ENCODE results near the gene EEF1AKMT1. TPM values are rescaled to one million over a fixed set of nuclear protein-coding genes. Genes with fewer than 3 reads are reported as not detected.

Gene EEF1AKMT1
- total RNA-seq, 1 donor from 2014 or later = 6.9 TPM

DNA sequence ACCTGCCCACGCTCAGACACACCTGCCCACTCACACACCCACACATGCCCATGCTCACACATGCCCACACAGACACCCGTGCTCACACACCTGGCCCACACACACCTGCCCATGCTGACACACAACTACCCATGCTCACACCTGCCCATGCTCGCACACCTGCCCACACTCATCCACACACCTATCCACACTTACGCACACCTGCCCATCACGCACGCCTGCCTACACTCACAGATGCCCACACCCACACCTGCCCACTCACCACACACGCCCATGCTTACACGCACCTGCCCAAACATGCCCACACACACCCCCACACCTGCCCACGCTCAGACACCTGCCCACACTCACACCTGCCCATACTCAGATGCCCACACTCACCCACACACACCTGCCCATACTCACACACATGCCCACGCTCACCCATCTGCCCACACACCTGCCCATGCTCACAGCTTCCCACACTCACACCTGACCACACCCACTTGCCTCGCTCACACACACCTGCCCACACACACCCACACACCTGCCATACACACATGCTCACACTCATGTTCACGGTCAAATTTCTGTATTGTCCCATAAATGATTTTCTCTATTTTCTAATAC is 54.7 kb downstream of the EEF1AKMT1 start:
- H3K27me3 ChIP-seq = no peaks in the 10 kb centered on the region

DNA sequence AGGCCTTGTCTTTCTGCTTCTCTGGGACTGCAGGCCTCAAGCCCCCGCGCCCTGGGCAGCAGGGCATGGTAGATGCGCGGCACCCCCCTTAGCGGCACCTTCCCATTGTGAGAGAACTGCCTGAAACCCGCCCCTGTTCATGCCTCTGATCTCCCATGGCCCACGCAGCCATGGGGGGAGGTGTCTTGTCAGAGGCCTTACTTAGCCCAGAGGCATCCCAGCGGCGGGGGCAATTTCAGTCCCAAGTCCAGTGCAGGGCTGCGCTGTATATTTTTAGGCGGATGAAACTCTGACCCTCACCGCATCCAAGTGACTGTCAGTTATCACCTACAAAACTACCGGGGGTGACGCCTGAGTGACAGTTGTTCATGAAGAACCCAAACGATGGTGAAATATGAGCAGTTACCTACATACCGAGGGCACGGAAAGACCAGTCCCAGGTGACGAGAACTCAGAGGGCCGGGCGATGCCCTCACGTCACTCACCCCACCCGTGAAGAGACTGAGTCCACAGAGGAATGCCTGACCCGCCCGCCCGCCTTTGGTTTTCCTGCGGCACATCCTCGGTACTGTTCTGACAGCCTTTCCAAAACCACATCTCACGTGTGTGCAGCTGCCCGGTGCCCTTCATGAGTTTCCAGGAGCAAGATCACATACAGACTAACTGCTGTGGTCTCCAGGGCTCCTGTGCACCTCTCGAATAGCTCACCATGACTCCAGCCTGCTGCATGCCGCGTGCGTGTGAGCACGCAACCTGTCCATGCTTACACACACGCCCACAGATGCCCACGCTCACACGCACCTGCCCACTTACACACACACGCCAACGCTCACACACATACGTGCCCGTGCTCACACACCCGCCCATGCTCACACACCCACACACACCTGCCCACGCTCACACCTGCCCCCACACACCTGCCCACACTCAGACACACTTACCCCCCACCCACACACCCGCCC is 55.9 kb downstream of the EEF1AKMT1 start:
- TF ChIP-seq POLR2A (IDR thresholded peaks at IDR 0.05) (no peak), POLR2AphosphoS5 (IDR thresholded peaks at IDR 0.05; ENCODE audit: insufficient read depth in 1 of 2, low read depth in 1 of 2) (no peak)
- TF ChIP-seq, protein P1, sequence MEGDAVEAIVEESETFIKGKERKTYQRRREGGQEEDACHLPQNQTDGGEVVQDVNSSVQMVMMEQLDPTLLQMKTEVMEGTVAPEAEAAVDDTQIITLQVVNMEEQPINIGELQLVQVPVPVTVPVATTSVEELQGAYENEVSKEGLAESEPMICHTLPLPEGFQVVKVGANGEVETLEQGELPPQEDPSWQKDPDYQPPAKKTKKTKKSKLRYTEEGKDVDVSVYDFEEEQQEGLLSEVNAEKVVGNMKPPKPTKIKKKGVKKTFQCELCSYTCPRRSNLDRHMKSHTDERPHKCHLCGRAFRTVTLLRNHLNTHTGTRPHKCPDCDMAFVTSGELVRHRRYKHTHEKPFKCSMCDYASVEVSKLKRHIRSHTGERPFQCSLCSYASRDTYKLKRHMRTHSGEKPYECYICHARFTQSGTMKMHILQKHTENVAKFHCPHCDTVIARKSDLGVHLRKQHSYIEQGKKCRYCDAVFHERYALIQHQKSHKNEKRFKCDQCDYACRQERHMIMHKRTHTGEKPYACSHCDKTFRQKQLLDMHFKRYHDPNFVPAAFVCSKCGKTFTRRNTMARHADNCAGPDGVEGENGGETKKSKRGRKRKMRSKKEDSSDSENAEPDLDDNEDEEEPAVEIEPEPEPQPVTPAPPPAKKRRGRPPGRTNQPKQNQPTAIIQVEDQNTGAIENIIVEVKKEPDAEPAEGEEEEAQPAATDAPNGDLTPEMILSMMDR (IDR thresholded peaks at IDR 0.05) = no peak
- peaks cover 28% of the 10 kb centered on the region for H3K4me1 ChIP-seq
- H3K27me3 ChIP-seq = no peaks in the 10 kb centered on the region
- intact Hi-C loops (cut with DNase I) = loop anchor here (10.0 kb wide), 1 partner anchor 207 kb away; no protein-coding TSS in a partner anchor
- no peak overlapping the region for H3K4me3 ChIP-seq
- H3K9me3 ChIP-seq = no peaks in the 10 kb centered on the region
- H3K36me3 ChIP-seq = no peaks in the 10 kb centered on the region
- no peak for DNase-seq (ENCODE audit: extremely low spot score in 2 of 2)
- H3K27ac ChIP-seq = no peak overlapping the region

More for the DNA sequence above, 54.7 kb downstream of the EEF1AKMT1 start:
- no peak for DNase-seq (ENCODE audit: extremely low spot score in 2 of 2)
- H3K9me3 ChIP-seq = no peaks in the 10 kb centered on the region
- intact Hi-C loops (cut with DNase I) = loop anchor here (10.0 kb wide), 1 partner anchor 206 kb away; no protein-coding TSS in a partner anchor
- no peak overlapping the region for H3K27ac ChIP-seq
- no peaks in the 10 kb centered on the region for H3K36me3 ChIP-seq
- no peak for TF ChIP-seq POLR2AphosphoS5 (IDR thresholded peaks at IDR 0.05; ENCODE audit: insufficient read depth in 1 of 2, low read depth in 1 of 2)
- TF ChIP-seq, protein P1 (IDR thresholded peaks at IDR 0.05) = no peak
- no peak for TF ChIP-seq POLR2A (IDR thresholded peaks at IDR 0.05)
- no peak overlapping the region for H3K4me3 ChIP-seq
- peaks cover 16% of the 10 kb centered on the region for H3K4me1 ChIP-seq

DNA sequence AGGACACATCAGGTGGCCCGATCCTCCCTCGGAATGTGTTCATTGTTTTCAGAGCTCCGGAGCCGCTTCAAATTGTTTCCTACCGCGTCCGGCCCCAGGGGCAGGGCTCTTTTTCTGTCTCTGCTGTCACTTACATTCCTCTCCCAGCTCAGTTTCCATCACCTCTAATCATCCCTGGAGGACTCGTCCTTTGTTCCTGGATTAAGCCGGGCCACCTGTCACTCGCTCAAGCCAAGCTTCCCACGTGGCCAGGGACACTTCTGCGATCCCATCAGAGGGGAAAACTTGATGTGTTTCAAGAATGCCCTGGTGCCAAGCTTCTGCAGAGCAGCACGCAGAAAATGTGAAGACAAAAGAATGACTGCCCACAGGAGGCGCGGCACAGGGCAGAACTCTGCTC is 56.8 kb downstream of the EEF1AKMT1 start:
- no peak for DNase-seq (ENCODE audit: extremely low spot score in 2 of 2)
- TF ChIP-seq POLR2AphosphoS5 (IDR thresholded peaks at IDR 0.05; ENCODE audit: insufficient read depth in 1 of 2, low read depth in 1 of 2) (no peak), POLR2A (IDR thresholded peaks at IDR 0.05) (no peak)
- TF ChIP-seq, protein P1 (IDR thresholded peaks at IDR 0.05) = no peak
- Histone ChIP-seq H3K36me3 (no peaks in the 10 kb centered on the region), H3K27me3 (no peaks in the 10 kb centered on the region), H3K4me3 (no peak overlapping the region), H3K27ac (no peak overlapping the region), H3K4me1 (peaks cover 26% of the 10 kb centered on the region), H3K9me3 (no peaks in the 10 kb centered on the region)
- intact Hi-C loops (cut with DNase I) = loop anchor here (10.0 kb wide), 1 partner anchor 208 kb away; no protein-coding TSS in a partner anchor

DNA sequence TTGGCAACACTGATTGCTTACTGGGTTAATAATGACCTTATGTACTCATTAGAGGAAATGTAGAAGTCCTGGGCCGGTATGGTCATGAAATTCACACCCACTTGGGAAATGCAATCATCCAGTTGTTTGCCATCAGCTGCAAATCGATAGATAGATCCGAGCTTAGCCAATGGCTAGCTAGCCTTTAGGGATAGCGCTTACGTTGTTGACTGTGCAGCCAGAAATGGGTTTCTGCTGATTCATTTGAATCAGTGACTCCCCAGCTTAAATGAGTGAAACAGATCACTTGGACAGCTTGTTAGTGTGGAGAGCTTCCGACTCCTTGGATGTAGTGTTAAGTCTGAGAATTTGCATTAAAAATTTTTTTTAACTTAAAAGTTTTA is 58.4 kb downstream of the EEF1AKMT1 start:
- no peaks in the 10 kb centered on the region for H3K36me3 ChIP-seq
- H3K27ac ChIP-seq = peak overlapping the region; percentile 72
- no peak for TF ChIP-seq POLR2AphosphoS5 (IDR thresholded peaks at IDR 0.05; ENCODE audit: insufficient read depth in 1 of 2, low read depth in 1 of 2)
- TF ChIP-seq, protein P1 (IDR thresholded peaks at IDR 0.05) = no peak
- TF ChIP-seq POLR2A (IDR thresholded peaks at IDR 0.05) = no peak
- H3K4me1 ChIP-seq = peaks cover 16% of the 10 kb centered on the region
- H3K9me3 ChIP-seq = no peaks in the 10 kb centered on the region
- intact Hi-C loops (cut with DNase I) = loop anchor here (10.0 kb wide), 1 partner anchor 209 kb away; no protein-coding TSS in a partner anchor
- H3K27me3 ChIP-seq = no peaks in the 10 kb centered on the region
- DNase-seq (ENCODE audit: extremely low spot score in 2 of 2) = no peak
- peak overlapping the region in 1 of 2 donors; percentile 22 for H3K4me3 ChIP-seq

Measured in vagina (tissue), 2 donors.